ACC112 (cell line): Measurements from ENCODE around the gene TCF12.
A peak's percentile ranks its signal among the peaks of the same experiment; 100 is the strongest.

Experiments used
- H2AFZ ChIP-seq: fragments of 200-600 bp; sonication (generic); one replicate; pipeline ENCODE4 v1.6.0; 2017; ENCODE audit warnings: antibody characterized with exemption, low read length; ENCODE audit not compliant: unreplicated experiment
- H3K27ac ChIP-seq: fragments of 200-600 bp; sonication (generic); 2 replicates; pipeline ENCODE4 v1.5.1; 2014; ENCODE audit warnings: low read depth, mild to moderate bottlenecking, antibody characterized with exemption, low read length, moderate library complexity
- H3K27me3 ChIP-seq: fragments of 200-600 bp; sonication (generic); 2 replicates; pipeline ENCODE4 v1.6.1; 2014; ENCODE audit warnings: mild to moderate bottlenecking, antibody characterized with exemption, low read length, moderate library complexity, mixed read lengths; ENCODE audit not compliant: insufficient read depth
- H3K36me3 ChIP-seq: fragments of 200-600 bp; sonication (generic); 2 replicates; pipeline ENCODE4 v1.6.1; 2016; ENCODE audit warnings: mild to moderate bottlenecking, antibody characterized with exemption, low read length, moderate library complexity, mixed read lengths; ENCODE audit not compliant: insufficient read depth
- H3K4me1 ChIP-seq: fragments of 200-600 bp; sonication (generic); one replicate; pipeline ENCODE4 v1.6.1; 2016; ENCODE audit warnings: low read length, mixed read lengths; ENCODE audit not compliant: insufficient read depth, unreplicated experiment, control insufficient read depth
- H3K4me3 ChIP-seq: fragments of 200-600 bp; sonication (generic); 2 replicates; pipeline ENCODE4 v1.5.1; 2014; ENCODE audit warnings: mild to moderate bottlenecking, low read depth, low read length
- H3K79me2 ChIP-seq: fragments of 200-600 bp; sonication (generic); one replicate; pipeline ENCODE4 v1.6.0; 2016; ENCODE audit warnings: low read length; ENCODE audit not compliant: control insufficient read depth, unreplicated experiment, insufficient read depth

TCF12 gene

DNA sequence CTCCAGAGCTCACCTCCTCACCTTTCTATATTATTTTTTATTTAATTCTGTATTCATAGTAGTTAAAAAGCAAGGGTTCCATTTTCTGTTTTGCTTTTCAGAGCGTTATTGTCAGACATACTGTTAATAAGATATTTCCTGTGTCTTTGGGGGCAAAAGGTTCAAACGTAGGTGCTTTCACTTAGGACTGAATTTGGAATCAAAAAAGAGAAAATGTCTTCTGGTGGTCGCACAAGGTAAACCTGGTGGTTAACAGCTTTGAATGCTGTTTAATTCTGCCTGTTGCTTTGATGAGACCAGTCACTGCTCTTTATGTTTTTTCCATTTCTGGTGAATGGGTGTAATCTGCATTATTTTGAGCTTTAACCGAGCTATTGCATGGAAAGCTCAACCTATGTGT lies 212.5 kb downstream of the TCF12 start:
- Histone ChIP-seq H3K27ac (no peak overlapping the region), H3K36me3 (no peaks in the 10 kb centered on the region), H3K4me3 (no peak overlapping the region), H3K27me3 (no peaks in the 10 kb centered on the region), H2AFZ (no peak overlapping the region), H3K79me2 (peaks cover 5% of the 10 kb centered on the region), H3K4me1 (peaks cover 13% of the 10 kb centered on the region)

DNA sequence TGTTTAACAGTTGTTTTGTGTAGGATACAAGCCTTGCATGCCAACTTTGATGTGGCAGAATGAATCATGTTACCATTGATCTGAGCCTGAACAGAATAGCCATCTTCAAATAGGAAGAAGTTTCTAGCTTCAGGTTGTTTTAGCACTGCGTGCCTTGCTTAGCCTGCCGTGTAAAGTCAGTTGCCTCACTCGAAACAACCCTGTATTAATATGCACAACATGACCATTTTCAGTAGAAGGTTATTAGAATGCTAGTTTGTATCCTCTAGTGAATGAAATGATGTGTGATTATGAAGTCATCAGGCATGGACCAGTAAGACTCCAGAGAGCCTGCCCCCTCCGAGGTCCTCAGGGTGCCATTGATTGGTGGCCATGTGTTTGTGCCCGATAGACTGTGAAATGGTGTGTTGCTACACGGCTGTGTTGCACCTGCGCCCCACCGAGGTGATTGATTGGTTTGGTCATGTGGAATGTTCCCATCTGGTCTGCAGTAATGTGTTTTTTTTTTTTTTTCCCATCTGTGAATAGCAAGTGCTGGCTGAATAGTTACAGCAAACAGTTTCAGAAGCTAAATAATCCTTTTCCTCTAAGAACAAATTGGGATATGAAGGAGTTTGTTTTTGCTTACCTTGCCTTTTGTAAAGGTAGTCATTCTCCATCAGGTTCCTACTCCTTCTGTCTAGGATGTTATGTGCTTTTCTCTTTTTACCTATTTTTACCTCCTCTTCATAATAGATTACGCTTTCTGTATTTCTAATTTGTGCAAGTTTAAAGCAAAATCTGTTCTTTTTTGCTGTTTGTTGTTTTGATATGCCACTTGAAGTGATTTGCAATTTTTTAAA lies 214.9 kb downstream of the TCF12 start:
- Histone ChIP-seq H2AFZ (no peak overlapping the region), H3K4me3 (no peak overlapping the region), H3K79me2 (peaks cover 5% of the 10 kb centered on the region), H3K27me3 (no peaks in the 10 kb centered on the region), H3K36me3 (no peaks in the 10 kb centered on the region), H3K27ac (no peak overlapping the region), H3K4me1 (peaks cover 20% of the 10 kb centered on the region)

DNA sequence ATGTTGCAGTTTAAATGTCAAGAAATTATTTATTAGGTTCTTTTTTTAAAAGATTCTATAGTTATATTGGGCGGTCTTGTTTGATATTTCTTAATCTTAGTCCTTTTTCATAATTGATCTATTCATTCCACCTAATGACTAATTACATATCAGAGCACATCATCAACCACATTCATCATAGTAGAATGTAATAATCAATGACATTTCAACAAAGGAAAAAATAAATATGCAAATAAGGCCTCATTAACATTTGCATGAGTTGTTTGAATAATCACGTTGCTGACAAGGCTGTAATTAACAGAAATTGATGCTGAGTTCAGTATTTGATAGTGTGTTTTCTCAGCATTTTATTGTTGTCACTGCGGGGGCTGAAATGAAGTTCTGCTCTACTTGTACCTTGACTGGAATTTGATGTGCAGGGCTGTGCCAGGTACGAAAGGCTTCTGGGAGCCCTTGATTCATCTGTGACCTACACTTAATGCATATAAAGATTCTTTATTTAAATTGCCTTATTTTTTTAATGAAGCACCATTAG lies 215.7 kb downstream of the TCF12 start:
- Histone ChIP-seq H3K4me3 (no peak overlapping the region), H3K36me3 (no peaks in the 10 kb centered on the region), H2AFZ (no peak overlapping the region), H3K4me1 (peaks cover 20% of the 10 kb centered on the region), H3K79me2 (peaks cover 5% of the 10 kb centered on the region), H3K27me3 (no peaks in the 10 kb centered on the region), H3K27ac (no peak overlapping the region)

DNA sequence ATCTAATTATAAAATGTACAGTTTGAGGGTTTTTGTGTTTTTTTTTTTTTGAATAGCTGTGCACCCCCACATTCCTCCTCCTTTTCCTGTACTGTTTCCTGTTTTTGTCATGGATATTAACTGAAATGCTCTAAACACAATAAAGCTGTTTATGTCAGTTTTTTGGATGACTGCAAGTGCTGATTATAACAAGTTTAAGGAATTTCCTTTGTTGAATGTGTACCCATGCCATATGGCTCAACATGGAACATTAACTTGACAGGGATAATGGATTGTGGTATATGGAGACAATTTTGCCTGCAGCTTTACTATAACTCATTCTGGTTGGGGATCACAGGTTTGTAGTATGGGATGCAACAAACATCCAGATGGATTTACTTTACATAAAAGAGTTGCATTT lies 216.4 kb downstream of the TCF12 start:
- no peaks in the 10 kb centered on the region for H3K27me3 ChIP-seq
- H2AFZ ChIP-seq = no peak overlapping the region
- H3K36me3 ChIP-seq = no peaks in the 10 kb centered on the region
- H3K27ac ChIP-seq = no peak overlapping the region
- H3K79me2 ChIP-seq = peaks cover 5% of the 10 kb centered on the region
- no peak overlapping the region for H3K4me3 ChIP-seq
- H3K4me1 ChIP-seq = peaks cover 20% of the 10 kb centered on the region

DNA sequence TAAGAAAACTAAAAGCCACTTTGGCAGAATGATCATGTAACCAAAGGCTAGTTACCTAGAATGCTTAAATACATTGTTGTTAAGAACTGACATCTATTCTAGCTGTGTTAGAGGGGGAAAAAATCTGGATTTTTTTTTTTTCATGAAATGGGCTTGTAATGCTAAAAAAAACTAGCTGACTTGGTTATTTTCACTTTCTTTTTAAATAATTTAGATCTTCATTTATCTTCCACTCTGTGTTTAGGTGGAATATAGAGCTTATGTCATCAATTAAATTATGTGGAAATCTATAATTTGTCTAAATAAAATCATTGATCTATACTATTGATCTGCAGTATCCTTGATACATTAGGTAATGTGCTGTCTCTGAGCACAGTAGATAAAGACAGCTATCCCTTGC lies 217.4 kb downstream of the TCF12 start:
- Histone ChIP-seq H3K79me2 (peaks cover 5% of the 10 kb centered on the region), H3K27me3 (no peaks in the 10 kb centered on the region), H2AFZ (no peak overlapping the region), H3K4me1 (peaks cover 20% of the 10 kb centered on the region), H3K36me3 (no peaks in the 10 kb centered on the region), H3K27ac (no peak overlapping the region), H3K4me3 (peak overlapping the region; percentile 46)

DNA sequence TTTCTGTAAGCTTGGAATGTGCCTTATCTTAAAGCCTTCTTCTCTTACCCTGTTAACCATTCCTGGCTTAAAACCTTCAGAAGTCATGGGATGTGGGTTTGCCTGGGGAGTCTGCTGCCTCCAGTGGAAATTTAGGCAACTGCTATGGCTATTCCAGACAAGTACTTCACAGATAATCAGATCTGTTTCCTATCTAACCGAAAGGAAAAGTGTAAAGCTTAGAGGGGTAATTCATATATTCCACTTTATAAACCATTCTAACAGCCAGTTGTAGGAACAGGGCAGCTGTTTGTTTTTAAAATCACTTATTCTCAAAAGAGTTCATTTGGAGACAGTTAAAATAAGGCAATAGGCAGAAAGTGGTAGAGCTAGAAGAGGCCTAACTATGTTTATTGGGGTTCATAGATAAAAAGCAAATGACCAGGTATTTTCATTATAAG lies 219.9 kb downstream of the TCF12 start:
- Histone ChIP-seq H3K27ac (no peak overlapping the region), H3K79me2 (peaks cover 4% of the 10 kb centered on the region), H3K4me1 (peaks cover 20% of the 10 kb centered on the region), H3K27me3 (no peaks in the 10 kb centered on the region), H3K4me3 (no peak overlapping the region), H2AFZ (no peak overlapping the region), H3K36me3 (no peaks in the 10 kb centered on the region)

DNA sequence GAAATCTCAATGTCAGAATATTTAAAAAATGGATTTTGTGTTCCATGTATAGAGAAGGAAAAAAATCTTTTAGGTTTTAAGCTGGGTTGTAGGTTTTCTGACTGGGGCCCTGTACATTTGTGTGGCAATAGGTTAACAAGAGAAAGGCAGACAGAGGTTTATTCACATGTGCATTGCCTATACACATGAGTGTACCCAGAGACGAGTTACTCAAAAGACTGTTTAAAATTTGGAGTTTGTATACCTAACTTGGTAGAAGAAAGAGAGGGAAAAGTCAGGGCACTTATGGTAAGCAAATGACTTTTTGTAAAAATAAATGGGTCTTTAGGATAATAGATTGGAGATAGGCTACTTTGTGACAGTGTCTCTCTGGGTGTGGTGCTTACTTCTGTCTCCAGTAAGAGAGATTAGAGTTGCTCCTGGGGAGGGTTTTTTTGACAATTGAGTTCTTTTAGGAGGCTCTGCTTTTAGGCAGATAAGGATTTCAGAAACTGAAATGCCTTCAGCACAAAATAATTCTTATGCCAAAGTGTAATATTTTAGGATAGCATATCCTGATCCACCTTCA lies 225.2 kb downstream of the TCF12 start:
- H3K4me1 ChIP-seq = peaks cover 16% of the 10 kb centered on the region
- H3K27ac ChIP-seq = peak overlapping the region; percentile 31; the same call in 1 of the 2 replicates
- H3K27me3 ChIP-seq = no peaks in the 10 kb centered on the region
- H2AFZ ChIP-seq = no peak overlapping the region
- no peaks in the 10 kb centered on the region for H3K79me2 ChIP-seq
- peak overlapping the region; percentile 64 for H3K4me3 ChIP-seq
- H3K36me3 ChIP-seq = no peaks in the 10 kb centered on the region

DNA sequence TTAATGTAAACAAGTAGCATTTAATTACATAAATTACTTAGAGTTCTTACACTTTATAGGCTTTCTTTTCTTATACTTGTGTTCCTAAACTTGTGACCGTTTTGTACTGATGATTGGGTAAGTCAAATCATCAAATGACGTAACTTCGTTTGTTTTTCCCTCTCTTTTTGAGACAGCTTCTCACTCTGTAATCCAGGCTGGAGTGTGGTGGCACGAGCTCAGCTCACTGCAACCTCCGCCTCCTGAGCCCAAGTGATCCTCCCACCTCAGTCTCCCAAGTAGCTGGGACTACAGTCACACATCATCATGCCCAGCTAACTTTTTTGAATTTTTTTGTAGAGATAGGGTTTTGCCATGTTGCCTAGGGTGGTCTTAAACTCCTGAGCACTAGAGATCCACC lies 226.0 kb downstream of the TCF12 start:
- H3K4me3 ChIP-seq = peak overlapping the region; percentile 64
- H3K36me3 ChIP-seq = no peaks in the 10 kb centered on the region
- H3K4me1 ChIP-seq = peaks cover 25% of the 10 kb centered on the region
- no peaks in the 10 kb centered on the region for H3K79me2 ChIP-seq
- H2AFZ ChIP-seq = peak overlapping the region; percentile 17
- peak overlapping the region; percentile 31; the same call in 1 of the 2 replicates for H3K27ac ChIP-seq
- no peaks in the 10 kb centered on the region for H3K27me3 ChIP-seq

DNA sequence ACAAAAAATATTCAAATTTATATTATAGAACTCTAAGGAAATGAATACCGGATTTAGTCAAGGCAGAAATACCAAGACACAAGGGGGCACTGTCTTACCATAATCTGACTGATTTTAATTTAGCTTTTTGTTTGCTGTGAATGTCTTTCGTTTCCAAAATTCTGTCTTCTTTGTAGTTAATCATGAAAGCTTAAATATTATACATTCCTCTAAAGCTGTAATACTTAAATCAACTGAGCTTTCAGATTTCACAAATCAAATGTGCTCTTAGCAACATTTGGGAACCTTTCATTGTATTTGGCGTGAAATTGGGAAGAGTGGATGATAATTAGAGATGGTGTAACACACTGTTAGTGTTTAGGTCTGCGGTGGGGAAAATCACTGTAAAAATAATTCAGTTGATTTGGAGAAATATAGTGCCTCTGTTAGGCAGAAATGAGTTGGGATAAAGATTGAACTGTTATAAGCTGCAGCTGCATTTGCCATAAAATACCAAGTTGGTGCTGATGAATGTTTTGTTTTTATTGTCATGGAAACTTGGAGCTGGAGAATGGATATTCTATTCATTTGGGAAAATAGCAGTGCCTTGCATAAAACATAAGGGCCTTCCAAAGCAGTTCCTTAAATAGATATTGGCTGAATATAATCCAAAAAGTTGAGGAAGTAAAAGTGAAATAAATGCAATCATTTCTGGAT lies 228.2 kb downstream of the TCF12 start:
- H3K79me2 ChIP-seq = no peaks in the 10 kb centered on the region
- H3K4me3 ChIP-seq = peak overlapping the region; percentile 77
- H2AFZ ChIP-seq = peak overlapping the region; percentile 47
- peak overlapping the region; percentile 62 for H3K27ac ChIP-seq
- H3K36me3 ChIP-seq = peaks cover under 1% of the 10 kb centered on the region
- no peaks in the 10 kb centered on the region for H3K27me3 ChIP-seq
- H3K4me1 ChIP-seq = peaks cover 34% of the 10 kb centered on the region

DNA sequence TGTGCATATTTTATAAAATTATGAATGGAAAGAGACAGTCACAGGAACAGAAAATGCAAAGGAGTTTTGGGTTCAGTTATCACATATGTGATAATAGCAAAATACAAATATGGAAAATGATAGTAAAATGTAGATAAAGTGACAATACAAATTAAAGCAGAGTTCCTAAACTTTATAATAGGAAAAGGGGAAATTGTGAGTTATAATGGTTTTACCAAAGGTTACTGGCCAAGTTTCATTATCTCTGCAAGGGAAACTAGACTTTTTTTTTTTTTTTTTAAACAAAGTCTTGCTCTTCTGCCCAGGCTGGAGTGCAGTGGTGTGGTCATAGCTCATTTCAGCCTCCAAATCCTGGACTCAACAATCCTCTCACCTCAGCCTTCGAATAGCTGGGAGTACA lies 229.2 kb downstream of the TCF12 start:
- no peak overlapping the region for H3K27ac ChIP-seq
- no peak overlapping the region for H3K4me3 ChIP-seq

More for the DNA sequence above, 229.2 kb downstream of the TCF12 start:
- H2AFZ ChIP-seq = no peak overlapping the region
- no peaks in the 10 kb centered on the region for H3K27me3 ChIP-seq
- H3K79me2 ChIP-seq = no peaks in the 10 kb centered on the region
- H3K4me1 ChIP-seq = peaks cover 34% of the 10 kb centered on the region
- peaks cover 8% of the 10 kb centered on the region for H3K36me3 ChIP-seq
